Measurements from ENCODE around the gene TFG. TPM values are rescaled to one million over a fixed set of nuclear protein-coding genes. Genes with fewer than 3 reads are reported as not detected.
"Not testable (repeated sequence)": the region's sequence is repeated elsewhere in the genome, so short reads cannot be mapped to it uniquely, and the experiment has no call there.

The TFG gene
- polyA plus RNA-seq (2013, experiment 1 of 2; ENCODE audit: insufficient read length), result 183 TPM
- 181 TPM for polyA plus RNA-seq (2013, experiment 2 of 2; ENCODE audit: insufficient read length)

DNA sequence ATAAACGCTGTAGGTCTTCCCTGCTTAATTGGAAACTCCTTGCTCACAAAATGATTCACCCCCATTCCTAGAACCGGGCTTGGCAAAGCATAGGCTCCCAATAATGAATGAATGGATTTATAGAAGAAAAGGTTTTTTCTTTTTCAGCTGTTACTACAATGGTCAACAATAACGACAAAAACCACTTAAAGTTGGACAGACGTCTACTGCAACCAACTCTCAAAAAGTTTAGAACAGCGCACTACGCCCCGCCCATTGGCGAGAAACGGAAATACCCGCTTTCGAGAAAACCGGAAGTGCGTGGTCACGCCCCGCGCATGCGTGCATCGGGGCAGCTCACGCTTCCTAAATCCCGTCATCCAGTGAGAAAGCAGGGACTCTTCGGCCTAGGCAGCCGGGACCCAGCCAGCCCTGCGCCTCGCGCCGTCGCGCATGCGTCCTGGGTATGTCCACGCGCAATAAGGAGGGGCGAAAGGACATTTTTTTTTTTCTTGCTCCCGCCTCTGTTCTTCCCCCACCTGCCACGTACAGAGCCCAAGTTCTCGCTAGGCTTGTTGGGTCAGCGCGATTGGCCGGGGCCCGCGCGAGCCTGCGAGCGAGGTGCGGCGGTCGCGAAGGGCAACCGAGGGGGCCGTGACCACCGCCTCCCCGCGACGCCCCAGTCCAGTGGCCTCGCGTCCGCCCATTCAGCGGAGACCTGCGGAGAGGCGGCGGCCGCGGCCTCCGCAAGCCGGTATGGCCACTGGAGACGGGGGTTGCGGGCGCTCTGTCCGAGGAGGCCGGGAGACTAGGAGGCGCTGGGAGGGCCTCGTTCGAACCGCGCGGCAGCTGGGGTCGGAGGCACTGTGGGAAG is at the start of gene TFG:
Gene TFG, plus strand, starts transcription at position 506 of the 853 bp plus-strand sequence. CDS start 4,192 bp downstream, outside the sequence.
- DNase-seq, result peak; percentile 100

DNA sequence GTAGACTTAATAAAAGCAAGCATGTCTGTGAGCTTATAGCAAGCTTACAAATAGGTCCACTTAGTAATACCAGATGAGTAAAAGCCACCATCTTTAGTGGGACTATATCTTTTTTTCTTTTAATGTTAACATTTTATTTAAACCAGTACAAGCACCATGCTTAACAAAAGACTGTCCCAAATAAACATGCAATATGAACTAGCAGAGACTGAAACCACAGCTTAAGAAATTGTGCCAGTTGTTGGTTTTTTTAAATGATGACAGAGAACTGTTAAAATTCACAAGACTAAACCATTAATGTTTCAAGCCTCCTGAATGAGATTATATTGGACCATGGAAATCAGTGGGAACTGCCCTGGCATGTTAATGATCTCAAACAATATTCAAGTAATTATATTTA is 48.0 kb upstream of the TFG start:
- DNase-seq, result not testable (repeated sequence)

DNA sequence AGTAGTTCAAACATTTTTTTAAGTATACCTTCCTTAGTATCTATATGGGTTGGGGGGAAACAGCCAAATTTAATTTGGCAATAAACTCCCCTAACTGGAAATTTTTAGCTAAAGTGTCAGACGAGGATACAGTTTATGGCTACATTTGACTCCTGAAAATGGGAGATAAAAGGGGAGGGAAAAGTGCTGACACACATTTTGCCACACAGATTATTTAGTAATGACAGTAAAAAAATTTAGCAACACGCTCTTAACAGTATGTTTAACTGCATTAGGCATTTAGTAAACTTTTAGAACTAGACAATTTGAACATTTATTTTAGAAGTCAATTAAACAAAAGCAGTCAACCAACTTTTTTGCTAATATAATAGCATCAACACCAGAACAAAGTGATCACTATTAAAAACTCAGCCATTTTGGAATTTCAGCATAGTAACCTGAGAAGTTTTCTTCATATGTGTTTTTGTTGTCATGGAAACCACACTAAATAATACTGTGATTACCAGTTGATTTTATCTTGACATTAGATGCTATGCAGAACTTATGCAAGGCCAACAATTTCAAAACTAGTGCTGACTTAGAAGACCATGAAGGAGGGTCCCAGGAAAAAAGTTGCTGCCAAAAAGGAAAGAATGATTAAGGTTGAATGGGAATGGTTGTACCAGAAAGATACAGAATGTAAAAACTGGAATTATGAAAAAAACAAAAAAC is 47.0 kb upstream of the TFG start:
- DNase-seq, result no peak

DNA sequence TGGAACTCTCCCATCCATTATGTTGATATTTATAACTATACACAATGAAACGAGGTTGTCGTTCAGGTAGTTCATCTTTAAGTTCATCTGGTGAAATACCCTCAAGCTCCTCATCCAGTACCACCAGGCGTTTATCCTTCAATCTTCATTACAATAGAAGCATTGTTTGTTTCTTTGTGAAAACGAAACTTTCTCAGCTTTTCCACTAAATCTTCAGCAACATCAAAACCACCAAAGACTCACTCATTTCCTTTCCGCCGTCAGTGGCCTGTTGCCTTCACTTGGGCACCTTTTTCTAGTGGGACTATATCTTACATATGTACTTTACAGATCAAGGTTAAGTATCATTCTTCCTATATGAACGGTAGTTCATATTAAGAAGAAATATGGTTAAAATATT is 44.1 kb upstream of the TFG start:
- no peak for DNase-seq

DNA sequence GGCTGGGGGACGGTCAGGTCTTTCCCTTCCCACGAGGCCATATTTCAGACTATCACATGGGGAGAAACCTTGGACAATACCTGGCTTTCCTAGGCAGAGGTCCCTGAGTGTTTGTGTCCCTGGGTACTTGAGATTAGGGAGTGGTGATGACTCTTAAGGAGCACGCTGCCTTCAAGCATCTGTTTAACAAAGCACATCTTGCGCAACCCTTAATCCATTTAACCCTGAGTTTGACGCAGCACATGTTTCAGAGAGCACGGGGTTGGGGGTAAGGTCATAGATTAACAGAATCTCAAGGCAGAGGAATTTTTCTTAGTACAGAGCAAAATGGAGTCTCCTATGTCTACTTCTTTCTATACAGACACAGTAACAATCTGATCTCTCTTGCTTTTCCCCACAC is 42.6 kb upstream of the TFG start:
- not testable (repeated sequence) for DNase-seq

DNA sequence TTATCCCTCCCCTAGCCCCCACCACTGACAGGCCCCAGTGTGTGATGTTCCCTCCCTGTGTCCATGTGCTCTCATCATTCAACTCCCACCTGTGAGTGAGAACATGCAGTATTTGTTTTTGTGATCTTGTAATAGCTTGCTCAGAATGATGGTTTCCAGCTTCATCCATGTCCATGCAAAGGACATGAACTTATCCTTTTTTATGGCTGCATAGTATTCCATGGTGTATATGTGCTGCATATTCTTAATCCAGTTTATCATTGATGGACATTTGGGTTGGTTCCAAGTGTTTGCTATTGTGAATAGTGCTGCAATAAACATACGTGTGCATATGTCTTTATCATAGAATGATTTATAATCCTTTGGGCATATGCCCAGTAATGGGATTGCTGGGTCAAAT is 42.0 kb upstream of the TFG start:
- DNase-seq, result not testable (repeated sequence)

DNA sequence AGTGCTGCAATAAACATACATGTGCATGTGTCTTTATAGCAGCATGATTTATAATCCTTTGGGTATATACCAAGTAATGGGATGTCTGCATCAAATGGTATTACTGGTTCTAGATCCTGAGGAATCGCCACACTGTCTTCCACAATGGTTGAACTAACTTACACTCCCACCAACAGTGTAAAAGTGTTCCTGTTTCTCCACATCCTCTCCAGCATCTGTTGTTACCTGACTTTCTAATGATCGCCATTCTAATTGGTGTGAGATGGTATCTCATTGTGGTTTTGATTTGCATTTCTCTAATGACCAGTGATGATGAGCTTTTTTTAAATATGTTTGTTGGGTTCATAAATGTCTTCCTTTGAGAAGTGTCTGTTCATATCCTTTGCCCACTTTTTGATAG is 38.3 kb upstream of the TFG start:
- not testable (repeated sequence) for DNase-seq

DNA sequence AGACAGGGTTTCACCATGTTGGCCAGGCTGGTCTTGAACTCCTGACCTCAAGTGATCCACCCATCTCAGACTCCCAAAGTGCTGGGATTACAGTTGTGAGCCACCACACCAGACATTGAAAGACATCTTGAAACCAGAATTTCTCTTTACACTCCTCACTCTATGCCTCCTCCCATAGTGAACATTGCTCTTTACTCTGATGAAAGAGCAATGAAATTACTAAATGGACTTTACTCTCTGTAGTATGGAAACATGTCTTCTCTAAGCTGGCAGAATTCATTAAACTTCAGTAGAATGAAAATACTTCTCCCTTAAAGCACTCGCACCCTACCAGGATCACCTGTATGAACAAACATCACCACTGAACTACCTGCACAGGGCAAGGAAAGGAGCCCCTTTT is 27.8 kb upstream of the TFG start:
- DNase-seq, result no peak

DNA sequence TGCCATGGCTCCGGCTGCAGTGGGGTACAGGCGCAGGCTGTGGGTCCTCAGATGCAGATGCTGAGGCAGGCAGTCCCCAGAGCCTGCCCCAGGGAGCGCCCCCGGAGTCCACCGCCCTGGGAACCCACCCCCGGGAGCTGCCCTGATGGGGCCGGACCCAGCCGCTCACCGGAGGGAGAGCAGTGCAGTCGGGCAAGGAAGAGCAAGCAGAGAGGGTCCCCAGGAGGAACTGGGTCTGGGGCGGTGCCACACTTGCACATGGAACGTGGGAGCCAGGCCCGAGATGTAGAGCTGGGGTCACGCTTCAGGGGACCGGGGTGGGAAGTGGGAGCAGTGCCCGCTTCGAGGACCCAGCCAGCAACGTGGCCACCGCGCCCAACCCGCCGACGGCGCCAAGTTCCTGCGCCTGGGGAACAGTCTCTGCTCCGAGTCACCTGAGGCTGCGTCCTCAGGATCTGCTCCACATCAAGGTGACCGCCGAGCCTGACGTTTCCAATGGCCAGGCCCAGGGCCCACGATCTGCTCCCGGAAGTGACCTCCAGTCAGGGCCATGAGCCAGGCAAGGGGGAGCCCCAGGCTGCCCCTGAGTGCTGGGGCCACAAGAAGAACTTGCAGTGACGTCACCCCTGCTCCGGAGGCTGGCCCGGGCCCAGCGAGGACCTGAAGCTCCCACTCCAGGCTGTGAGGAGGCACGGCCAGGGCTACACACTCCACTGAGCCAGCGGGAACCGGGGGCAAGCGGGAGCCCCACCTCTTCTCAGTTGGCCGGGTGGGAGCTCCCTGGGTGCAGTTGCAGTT is 27.0 kb upstream of the TFG start:
- DNase-seq, result peak; percentile 6

DNA sequence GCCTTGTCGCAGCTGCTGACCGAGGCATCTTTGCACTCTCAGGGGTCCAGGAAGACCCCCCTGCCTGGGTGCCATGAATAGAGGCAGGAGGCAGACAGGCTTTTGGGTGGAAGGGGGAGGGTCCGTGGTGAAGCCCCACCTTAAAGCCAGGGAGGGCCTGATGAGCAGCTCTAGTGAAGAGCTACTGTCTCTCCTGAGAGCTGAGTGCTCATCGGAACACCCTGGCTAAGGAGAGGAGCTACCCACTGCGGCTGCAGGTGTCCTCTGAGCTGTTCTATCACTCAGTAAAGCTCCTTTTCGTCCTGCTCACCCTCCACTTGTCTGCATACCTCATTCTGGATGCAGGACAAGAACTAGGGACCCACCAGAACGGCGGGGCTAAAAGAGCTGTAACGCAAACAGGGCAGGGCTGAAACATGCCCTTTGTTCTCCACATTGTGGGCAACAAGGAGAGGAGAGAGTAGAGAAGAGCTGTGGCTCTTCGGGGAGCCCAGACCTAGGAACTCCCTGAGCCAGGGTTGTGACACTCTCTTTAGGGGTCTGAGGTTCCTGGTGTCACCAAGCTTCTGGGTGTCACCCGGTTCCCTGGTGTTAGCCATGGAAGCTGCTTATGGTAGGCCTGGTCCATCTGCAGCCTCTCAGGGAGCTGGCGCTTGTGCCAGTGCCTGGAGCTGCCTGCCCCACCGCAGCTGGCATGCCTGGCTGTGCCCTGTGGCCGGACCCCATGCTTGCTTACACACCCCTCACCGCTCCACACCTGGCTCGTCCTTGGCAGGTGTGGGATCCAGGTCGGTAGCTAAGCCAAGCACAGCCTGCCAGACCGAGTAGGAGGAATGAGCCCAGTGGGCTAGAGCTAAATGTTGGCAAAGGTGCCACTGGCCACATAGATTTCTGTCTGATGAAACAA is 26.2 kb upstream of the TFG start:
- DNase-seq, result no peak

DNA sequence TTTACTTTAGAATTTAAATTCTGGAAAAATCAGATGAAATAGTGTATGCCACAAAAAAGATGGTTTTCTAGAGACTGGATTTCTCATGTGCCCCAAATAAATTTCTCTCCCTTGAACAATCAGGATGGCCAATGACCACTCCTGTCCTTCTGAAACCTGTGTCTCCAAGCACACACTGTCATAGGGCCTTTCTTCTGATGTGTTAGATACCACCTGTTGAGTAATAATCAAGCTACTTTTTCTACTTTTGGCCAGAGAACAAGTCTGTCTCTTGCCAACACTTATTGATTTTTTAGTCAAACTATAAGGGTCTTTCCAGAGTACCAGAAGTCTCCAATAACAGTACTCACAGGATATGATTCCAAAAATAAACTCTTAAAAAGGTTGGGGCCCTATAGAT is 16.1 kb upstream of the TFG start:
- DNase-seq, result no peak

DNA sequence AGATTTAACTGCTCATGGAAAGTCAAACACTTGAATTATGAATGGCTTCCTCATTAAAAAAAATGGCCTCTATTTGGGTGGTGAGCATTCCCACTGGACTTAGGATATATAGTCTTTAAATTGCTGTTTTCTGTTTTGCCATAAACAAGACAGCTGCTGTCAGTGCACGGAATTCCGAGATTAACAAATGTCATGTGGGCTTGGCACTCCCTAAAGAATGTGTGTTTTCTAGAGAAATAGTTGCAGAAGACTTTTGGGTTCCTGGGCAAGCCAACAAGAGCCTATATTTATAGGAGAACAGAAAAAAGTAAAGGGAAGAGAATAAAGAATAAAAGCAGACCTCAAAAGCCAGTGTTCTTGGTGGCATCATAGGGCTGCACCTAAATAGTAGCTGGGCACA is 13.6 kb upstream of the TFG start:
- no peak for DNase-seq

DNA sequence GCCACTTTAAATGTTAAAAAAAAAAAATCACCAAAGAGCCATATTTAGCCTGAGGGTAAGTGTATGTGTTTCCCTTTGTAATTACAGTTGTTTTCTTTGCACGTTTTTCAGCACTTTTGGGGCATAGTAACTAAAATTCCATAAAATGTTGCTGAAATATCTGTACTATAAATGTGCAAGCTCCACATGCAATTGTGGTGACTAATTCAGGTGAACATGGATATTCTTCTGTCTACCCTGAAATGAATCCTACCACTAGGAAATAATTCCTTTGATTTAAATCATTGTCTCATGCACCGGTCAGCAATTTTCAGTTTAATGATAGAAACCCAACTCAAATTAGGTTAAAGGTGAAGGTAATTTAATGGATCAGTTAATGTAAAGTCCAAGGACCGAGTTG is 13.1 kb upstream of the TFG start:
- DNase-seq, result no peak

DNA sequence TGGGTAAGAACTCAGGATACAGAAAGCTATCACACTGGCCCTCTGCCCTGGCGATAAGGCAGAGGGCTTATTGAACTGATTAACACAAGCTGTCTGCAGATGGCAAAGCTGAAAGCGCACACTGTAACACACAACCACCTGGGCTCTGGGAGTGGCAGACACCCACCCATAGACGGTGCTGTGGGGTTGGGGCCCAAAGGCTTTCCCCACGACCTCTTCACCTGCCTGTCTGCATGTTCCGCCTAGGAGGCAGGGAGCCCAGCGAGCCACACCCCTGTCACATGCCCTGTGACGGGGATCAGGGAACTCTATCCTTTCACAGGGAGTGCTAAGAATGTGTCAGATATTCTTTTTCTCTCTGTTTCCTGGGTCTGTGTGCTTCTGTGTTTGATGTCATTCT is 12.1 kb upstream of the TFG start:
- no peak for DNase-seq

DNA sequence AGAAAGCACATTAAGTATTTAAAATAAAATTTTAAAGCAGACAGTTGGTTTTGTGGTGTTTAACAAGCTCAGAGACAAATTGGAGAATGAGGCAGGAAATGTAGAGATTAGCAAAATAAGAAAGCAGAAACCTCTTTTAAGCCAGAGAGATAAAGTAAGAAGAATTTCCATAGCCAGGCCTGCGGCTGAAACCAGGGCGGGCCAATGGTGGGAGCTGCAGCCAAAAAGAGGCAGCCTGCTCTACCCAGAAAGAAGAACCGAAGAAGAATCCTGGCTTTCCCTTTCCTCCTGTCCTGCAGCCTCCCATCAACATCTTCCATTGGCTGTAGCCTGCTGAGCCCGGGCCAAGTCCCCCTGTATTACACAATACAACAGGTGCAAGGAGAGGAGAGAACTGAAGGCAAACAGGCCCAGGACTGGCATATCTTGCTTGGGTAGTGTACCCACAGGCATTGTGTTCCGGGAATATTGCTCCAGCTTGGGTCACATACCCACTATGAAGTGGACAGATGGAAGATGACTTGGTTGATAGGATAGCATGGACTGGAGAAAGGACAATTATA is 11.5 kb upstream of the TFG start:
- no peak for DNase-seq

DNA sequence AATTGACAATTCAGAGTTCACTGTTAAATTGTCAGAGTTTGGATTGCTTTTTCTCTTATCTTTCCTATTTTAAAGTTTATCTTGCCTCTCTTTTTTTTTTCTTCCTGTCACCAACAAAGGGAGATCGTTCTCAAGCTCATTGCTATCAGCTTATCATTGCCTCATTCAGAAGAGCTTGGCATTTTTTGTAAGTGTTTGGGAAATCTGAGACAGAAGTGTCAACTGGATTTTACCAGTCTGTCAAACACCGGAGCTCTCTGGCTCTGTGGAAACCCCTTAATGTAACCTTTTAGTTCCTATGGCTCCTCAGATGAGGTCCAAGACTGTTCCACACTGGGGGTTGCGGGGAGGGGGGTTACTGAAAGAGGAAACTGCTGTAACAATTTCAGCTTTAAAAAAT is 10.6 kb upstream of the TFG start:
- DNase-seq, result no peak

DNA sequence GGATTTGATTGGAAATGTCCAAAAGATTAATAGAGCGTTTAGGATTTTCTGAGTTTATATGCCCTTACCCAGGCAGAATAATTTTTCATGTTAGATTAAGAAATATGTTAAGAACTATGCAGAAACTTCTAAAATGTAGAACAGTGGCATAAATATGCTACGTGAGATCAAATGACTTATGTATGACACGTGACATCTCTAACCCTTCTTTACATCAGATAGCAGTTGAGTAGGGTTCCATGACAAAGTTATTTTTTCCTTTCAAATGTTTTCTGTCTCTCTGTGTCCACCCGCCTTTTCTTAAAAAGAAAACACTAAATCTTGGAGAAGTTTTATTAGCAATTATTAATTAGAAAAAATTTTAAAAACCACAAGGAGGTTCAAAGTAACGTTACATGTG is 8.6 kb upstream of the TFG start:
- DNase-seq, result no peak

DNA sequence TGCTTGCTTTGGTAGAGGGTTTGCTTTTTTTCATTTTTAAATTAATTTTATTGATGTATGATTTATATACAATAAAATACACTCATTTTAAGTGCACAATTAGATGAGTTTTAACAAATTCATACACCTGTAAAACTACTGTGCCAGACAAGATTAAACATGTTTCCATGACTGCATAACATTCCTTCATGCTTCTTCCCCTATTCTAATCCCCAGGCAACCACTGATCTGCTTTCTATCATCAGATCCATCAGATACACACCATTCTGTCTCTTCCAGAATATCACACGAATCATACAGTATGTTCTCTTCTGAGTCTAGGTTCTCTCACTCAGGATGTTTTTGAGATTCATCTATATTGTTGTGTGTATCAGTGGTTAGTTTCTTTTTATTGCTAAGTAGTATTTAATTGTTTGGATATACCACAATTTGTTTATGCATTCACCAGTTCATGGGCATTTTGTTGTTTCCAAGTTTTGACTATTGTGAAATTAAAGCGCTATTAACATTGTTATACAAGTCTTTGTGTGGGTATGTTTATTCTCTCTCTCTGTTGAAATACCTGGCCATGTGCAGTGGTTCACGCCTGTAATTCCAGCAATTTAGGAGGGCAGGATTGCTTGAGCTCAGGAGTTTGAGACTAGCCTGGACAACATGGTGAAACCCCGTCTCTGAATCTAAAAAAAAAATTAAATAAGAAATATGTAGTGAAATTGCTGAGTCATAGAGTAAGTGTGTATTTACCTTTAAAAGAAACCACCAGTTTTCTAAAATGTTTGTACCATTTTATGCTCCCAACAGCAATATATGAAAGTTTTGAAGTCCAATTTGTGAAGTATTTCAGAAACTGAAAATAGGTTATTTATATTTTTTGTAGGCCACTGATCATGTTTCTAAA is 7.0 kb upstream of the TFG start:
- no peak for DNase-seq

DNA sequence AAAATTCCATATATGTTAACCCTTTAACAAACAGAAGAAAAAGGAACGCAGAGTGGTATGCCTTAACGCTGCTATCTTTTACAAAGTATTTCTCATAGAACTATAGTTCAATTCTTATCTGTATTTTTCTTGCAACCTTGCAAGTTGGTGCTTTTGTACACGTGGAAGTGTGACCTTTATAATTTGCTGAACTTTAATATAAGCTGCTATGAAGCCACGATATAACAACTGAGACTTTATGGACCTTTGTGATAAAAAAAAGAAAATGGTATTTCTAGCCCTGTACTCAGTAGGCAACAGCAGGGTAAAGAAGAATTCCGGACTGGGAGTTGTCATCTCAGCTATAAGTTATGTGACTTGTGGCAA is 6.3 kb upstream of the TFG start:
- DNase-seq, result no peak

DNA sequence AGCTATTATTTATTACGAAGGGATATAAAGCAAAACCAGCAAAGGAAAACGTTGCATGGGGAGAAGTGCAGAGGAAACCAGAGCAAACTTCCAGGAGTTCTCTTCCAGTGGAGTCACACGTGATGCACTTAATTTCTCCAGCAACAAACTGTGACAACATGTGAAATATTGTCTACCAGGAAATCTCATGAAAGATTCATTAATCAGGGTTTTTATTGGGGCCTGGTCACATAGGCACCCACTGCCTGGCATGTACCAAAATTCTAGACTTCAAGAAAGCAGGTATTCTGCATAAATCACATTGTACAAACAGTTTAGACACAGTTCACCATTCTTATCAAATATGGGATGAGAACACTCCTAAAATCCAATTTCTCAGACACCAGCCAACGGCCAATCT is 5.4 kb upstream of the TFG start:
- no peak for DNase-seq

DNA sequence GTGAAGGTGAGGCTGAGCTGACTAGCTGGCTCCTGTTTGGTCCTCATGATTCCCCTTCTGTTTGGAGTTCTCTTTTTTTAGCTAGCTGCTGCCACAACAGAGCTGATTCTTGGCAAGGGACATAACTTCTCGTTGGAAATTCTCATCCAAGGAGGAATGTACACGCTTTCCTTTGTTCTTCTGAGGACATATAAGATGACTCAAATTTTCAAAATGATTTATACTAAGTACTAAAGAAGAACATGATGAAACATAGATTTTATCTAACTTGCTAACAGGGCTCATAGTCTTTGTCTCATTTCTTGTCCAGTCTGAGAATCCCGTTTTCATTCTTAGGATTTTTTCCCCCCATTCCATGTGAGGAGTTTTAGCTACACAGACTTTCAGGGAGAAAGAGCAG is 2.9 kb upstream of the TFG start:
- peak; percentile 8 for DNase-seq
